ENCODE measurements around the gene TNF.

The TNF gene

GRCh38 chr6:31575335-31575901, at the start of gene TNF:
Gene TNF (plus strand): TSS chr6:31575565. CDS start chr6:31575742, 177 bp downstream.
- peak; percentile 83 for DNase-seq

- no peak for DNase-seq
These were observed 49.3 kb upstream of the TNF start for GRCh38 chr6:31525932-31526591.

- no peak for DNase-seq
These were observed 47.0 kb upstream of the TNF start for GRCh38 chr6:31528307-31528777.

GRCh38 chr6:31528821-31529328, 46.5 kb upstream of the TNF start, which contains the start of gene MCCD1:
Gene MCCD1 (plus strand): TSS chr6:31528962. CDS start chr6:31529015, 53 bp downstream.
- no peak for DNase-seq

GRCh38 chr6:31529329-31530150, 45.8 kb upstream of the TNF start:
- no peak for DNase-seq

GRCh38 chr6:31530659-31531058, 44.7 kb upstream of the TNF start:
- DNase-seq = no peak

GRCh38 chr6:31531162-31531561, 44.2 kb upstream of the TNF start:
- no peak for DNase-seq

GRCh38 chr6:31531771-31532643, 43.4 kb upstream of the TNF start:
- no peak for DNase-seq

GRCh38 chr6:31532644-31533454, 42.5 kb upstream of the TNF start:
- DNase-seq = no peak

GRCh38 chr6:31533455-31533841, 41.9 kb upstream of the TNF start:
- DNase-seq = no peak

GRCh38 chr6:31534011-31534410, 41.4 kb upstream of the TNF start:
- no peak for DNase-seq

GRCh38 chr6:31534521-31535040, 40.8 kb upstream of the TNF start:
- DNase-seq = no peak

GRCh38 chr6:31535538-31536324, 39.6 kb upstream of the TNF start:
- no peak for DNase-seq

GRCh38 chr6:31538805-31539400, 36.5 kb upstream of the TNF start:
- DNase-seq = no peak

GRCh38 chr6:31540640-31541039, 34.7 kb upstream of the TNF start:
- DNase-seq = no peak

GRCh38 chr6:31541059-31541657, 34.2 kb upstream of the TNF start:
- DNase-seq = peak; percentile 48

- peak; percentile 87 for DNase-seq
These were observed 33.5 kb upstream of the TNF start, which contains the start of gene DDX39B for GRCh38 chr6:31541658-31542521. Gene DDX39B (minus strand): TSS chr6:31542003. CDS start chr6:31540532, 1,471 bp downstream.

- no peak for DNase-seq
These were observed 31.7 kb upstream of the TNF start for GRCh38 chr6:31543639-31544038.

GRCh38 chr6:31544676-31545075, 30.7 kb upstream of the TNF start:
- no peak for DNase-seq

Measured in activated T-cell treated with anti-CD3 and anti-CD28 coated beads for 4 hours (primary cell).